T-helper 9 cell (primary cell): ENCODE measurements around the gene STEAP2.

Experiments
- DNase-seq: peaks from one replicate; pipeline ENCODE4 v3.0.0-alpha.2; 2020

STEAP2 gene

DNA sequence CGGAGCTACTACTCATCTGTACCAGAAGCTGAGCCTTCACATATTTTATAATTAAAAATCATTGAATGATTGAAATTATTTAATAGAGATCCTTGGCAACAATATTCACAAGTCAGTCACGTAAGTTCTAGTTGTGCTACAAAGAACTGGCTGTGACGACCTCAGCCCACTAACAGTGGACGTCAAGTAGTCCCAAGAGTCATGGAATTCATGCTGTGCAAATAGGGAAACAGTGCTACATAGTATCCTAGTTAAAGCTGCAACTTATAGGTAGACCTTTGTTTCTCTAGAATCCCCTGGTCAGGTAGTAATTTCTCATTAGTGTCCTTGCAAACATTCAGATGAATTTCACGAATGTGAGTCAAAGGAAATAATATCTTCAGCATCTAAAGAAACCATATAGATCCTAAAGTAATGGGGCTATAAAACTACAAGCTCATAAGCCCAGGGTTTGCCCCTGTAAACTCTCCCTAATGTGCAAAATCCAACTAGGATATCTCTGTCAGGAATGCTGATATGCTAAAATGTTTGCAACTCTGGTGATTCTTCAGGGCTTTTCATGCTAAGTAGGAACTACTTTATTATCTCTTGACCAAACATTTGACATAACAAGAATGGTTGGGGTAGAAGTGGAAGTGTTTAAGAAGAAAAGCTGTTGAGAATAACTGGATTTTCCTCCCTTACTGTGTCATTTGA, 64.6 kb downstream of the STEAP2 start:
- DNase-seq, result no peak
